GM23248 (cell line): ENCODE measurements around the gene CENPE. TPM values are rescaled to one million over a fixed set of nuclear protein-coding genes. Genes with fewer than 3 reads are reported as not detected.

ENCODE experiments used
- DNase-seq: peaks from one replicate; pipeline ENCODE4 v3.0.0-alpha.2; 2015
- H2AFZ ChIP-seq: fragments of 200-600 bp; sonication (generic); 2 replicates; pipeline ENCODE4 v1.6.1; 2016; ENCODE audit warnings: antibody characterized with exemption
- H3F3A ChIP-seq: fragments of 200-600 bp; sonication (generic); 2 replicates; pipeline ENCODE4 v1.6.1; 2016; ENCODE audit warnings: mild to moderate bottlenecking, antibody characterized with exemption, mixed run types; ENCODE audit not compliant: insufficient read depth
- H3K27ac ChIP-seq: fragments of 200-600 bp; sonication (generic); 2 replicates; pipeline ENCODE4 v1.5.1; 2016; ENCODE audit warnings: mild to moderate bottlenecking
- H3K27me3 ChIP-seq: fragments of 200-600 bp; sonication (generic); replicated peaks from 2 replicates; pipeline ENCODE4 v1.6.1; 2016; ENCODE audit warnings: mild to moderate bottlenecking; ENCODE audit not compliant: insufficient read depth
- H3K36me3 ChIP-seq: fragments of 200-600 bp; sonication (generic); 2 replicates; pipeline ENCODE4 v1.6.1; 2016; ENCODE audit warnings: low read depth, mild to moderate bottlenecking
- H3K4me1 ChIP-seq: fragments of 200-600 bp; sonication (generic); 2 replicates; pipeline ENCODE4 v1.6.1; 2016; ENCODE audit warnings: mild to moderate bottlenecking; ENCODE audit not compliant: insufficient read depth
- H3K4me2 ChIP-seq: fragments of 200-600 bp; sonication (generic); one replicate; pipeline ENCODE4 v1.6.1; 2016; ENCODE audit warnings: mild to moderate bottlenecking; ENCODE audit not compliant: unreplicated experiment
- H3K4me3 ChIP-seq: fragments of 200-600 bp; sonication (generic); 2 replicates; pipeline ENCODE4 v1.5.1; 2016; ENCODE audit warnings: mild to moderate bottlenecking
- H3K79me2 ChIP-seq: fragments of 200-600 bp; sonication (generic); 2 replicates; pipeline ENCODE4 v1.6.1; 2016; ENCODE audit warnings: mild to moderate bottlenecking; ENCODE audit not compliant: insufficient read depth
- H3K9ac ChIP-seq: fragments of 200-600 bp; sonication (generic); 2 replicates; pipeline ENCODE4 v1.6.1; 2016; ENCODE audit warnings: mild to moderate bottlenecking
- H3K9me2 ChIP-seq: fragments of 200-600 bp; sonication (generic); 2 replicates; pipeline ENCODE4 v1.6.1; 2016; ENCODE audit warnings: mixed run types, mild to moderate bottlenecking, moderate library complexity; ENCODE audit not compliant: insufficient read depth
- H3K9me3 ChIP-seq: fragments of 200-600 bp; sonication (generic); one replicate; pipeline ENCODE4 v1.6.1; 2017; ENCODE audit warnings: low read depth
- H4K20me1 ChIP-seq: fragments of 200-600 bp; sonication (generic); 2 replicates; pipeline ENCODE4 v1.6.0; 2016; ENCODE audit not compliant: insufficient read depth
- EZH2 ChIP-seq: fragments of 200-600 bp; sonication (generic); IDR thresholded peaks from 2 replicates; pipeline ENCODE4 v1.6.1; 2018; ENCODE audit warnings: antibody characterized with exemption, mild to moderate bottlenecking; ENCODE audit not compliant: insufficient read depth, poor library complexity, severe bottlenecking
- EZH2phosphoT487 ChIP-seq: fragments of 200-600 bp; sonication (generic); IDR thresholded peaks from 2 replicates; pipeline ENCODE4 v1.6.1; 2018; ENCODE audit warnings: antibody characterized with exemption, moderate library complexity, mild to moderate bottlenecking, low read depth; ENCODE audit not compliant: insufficient read depth
- WGBS, 2 experiments: methylation state at CpG; one replicate each; pipeline ENCODE4 v1.1.6; 2015 to 2017; ENCODE audit warnings: low lambda C conversion rate in 2 of 2, low coverage in 1 of 2; ENCODE audit errors: missing lambda C conversion rate in 2 of 2; 5-methylcytosine and 5-hydroxymethylcytosine counted together
- in situ Hi-C: fragments of 300-500 bp; cut with MboI; formaldehyde crosslinking; loops from 2 replicates; pipeline ENCODE4 v1.15.0; 2020
- polyA plus RNA-seq: library from polyadenylated mRNA; unstranded; fragments of >200 nt; fragmentation: Nextera tagmentation; extraction: Ambion mirVana; gene quantifications from 2 replicates; pipeline ENCODE4 v1.2.1, GENCODE V29; 2016
- total RNA-seq: library from RNA; depleted of rRNA; stranded (reverse); fragments of >200 nt; shearing (Covaris generic); gene quantifications from 2 replicates; pipeline ENCODE4 v1.2.3, GENCODE V29; 2014

The CENPE gene
- total and polyA plus RNA-seq, 2 experiments from 2014 or later: 6.7 to 11.0 TPM

DNA sequence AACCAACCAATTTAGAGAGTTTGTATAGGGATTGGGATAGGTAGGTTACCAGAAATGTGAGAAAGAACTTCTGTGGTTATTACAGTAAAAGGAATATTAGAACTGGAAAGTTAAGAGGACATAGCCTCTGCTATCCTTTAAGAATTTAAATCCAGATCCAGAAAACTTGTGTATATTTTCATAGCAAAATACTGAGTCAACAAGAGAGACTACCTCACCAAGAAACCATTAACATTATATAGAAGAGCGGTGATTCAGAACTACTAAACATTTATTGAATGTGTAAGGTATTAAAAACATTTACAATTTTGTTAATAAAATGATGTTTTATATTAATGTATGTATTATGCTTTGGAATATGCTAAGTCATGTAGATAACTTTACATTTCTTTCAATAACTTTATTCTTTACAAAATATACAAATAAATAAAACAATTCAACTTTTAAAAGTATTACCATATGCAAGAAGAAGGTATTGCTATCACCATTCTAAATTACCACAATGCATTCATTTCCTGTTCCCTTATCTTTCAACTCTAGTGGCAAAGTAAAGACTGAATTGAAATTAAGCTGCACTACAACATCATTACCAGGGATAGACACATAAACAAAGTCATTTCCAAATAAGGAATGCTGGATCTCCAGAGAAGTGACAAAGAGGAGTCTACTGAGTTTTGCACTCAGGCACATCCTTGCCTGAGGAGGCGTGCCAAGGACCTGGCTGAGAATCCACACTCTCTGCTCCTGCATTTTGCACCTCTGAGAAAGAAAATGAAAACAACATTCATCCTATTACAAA lies 92.4 kb downstream of the CENPE start:
- Histone ChIP-seq H3K9ac (no peak overlapping the region), H3K4me3 (no peak overlapping the region), H3K4me1 (peaks cover 9% of the 10 kb centered on the region; the same call in 1 of the 2 replicates), H2AFZ (0 out of 2 replicates have a peak overlapping the region, but pooled peaks have one; percentile 34), H3K9me3 (no peaks in the 10 kb centered on the region), H3K27me3 (no peaks in the 10 kb centered on the region), H4K20me1 (no peaks in the 10 kb centered on the region), H3K9me2 (no peaks in the 10 kb centered on the region), H3K36me3 (no peaks in the 10 kb centered on the region; the same call in 1 of the 2 replicates), H3F3A (peaks cover 3% of the 10 kb centered on the region; the same call in 1 of the 2 replicates), H3K4me2 (no peak overlapping the region), H3K27ac (no peak overlapping the region), H3K79me2 (no peaks in the 10 kb centered on the region)
- WGBS, 2 experiments: 94 to 96% methylated on average over 2 of the region's 2 CpGs
- in situ Hi-C loops: loop anchor here (10.0 kb wide), 1 partner anchor 481 kb away; no protein-coding TSS in a partner anchor
- TF ChIP-seq EZH2: no peak
- no peak for TF ChIP-seq EZH2phosphoT487
- peak; percentile 26 for DNase-seq

DNA sequence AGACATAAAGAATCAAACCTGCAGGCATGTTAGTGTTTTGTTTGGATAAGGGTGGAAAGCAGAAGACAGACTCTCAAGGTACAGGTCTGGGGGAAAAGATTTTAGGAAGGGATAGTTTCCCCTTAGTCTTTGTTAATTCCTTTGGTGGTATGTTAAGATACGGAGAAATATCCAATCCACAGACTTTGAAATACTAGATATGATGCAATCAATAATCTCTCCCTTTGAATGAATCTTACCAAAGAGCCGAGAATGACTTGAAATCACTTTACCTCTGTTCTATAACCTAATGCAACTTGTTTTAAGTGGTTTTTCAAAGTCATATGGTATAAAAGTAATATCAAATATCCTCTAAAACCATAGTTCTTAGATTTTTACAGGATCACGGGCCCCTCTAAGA lies 93.3 kb downstream of the CENPE start:
- 97 to 98% methylated on average over 3 of the region's 3 CpGs for WGBS, 2 experiments
- Histone ChIP-seq H3K27ac (no peak overlapping the region), H3K4me3 (no peak overlapping the region), H3K4me1 (peaks cover 9% of the 10 kb centered on the region; the same call in 1 of the 2 replicates), H3K9ac (no peak overlapping the region), H3K4me2 (no peak overlapping the region), H3K36me3 (no peaks in the 10 kb centered on the region; the same call in 1 of the 2 replicates), H4K20me1 (no peaks in the 10 kb centered on the region), H2AFZ (no peak overlapping the region), H3K9me3 (no peaks in the 10 kb centered on the region), H3F3A (peaks cover 3% of the 10 kb centered on the region; the same call in 1 of the 2 replicates), H3K9me2 (no peaks in the 10 kb centered on the region), H3K79me2 (no peaks in the 10 kb centered on the region), H3K27me3 (no peaks in the 10 kb centered on the region)
- in situ Hi-C loops: loop anchor here (10.0 kb wide), 1 partner anchor 480 kb away; no protein-coding TSS in a partner anchor
- DNase-seq: no peak
- no peak for TF ChIP-seq EZH2
- TF ChIP-seq EZH2phosphoT487: no peak

DNA sequence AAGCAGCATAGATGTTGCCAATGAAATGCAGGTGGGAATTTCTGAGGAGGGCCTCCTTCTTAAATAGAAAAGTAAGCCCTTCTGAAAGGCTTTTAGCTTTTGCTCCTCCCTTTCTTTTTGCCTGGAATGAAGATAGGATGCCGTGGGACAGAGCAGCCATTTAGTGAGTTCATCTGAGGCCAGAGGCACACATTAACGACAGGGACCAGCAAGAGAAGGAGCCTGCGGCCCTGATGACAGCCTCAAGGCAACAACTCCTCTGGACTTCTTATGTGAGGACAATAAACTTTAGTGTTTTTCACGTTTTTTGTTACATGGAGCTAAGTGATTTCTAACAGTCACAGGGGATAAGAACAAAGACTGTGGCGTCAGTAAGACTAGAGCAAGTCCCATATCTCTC lies 97.5 kb downstream of the CENPE start:
- H3K4me3 ChIP-seq: no peak overlapping the region
- WGBS, 2 experiments: 52% methylated on average over 5 of the region's 5 CpGs
- peaks cover 14% of the 10 kb centered on the region; the same call in 1 of the 2 replicates for H3F3A ChIP-seq
- no peaks in the 10 kb centered on the region for H4K20me1 ChIP-seq
- H2AFZ ChIP-seq: no peak overlapping the region
- DNase-seq: no peak
- no peak overlapping the region for H3K9ac ChIP-seq
- no peaks in the 10 kb centered on the region for H3K36me3 ChIP-seq
- peaks cover 19% of the 10 kb centered on the region for H3K4me1 ChIP-seq
- no peaks in the 10 kb centered on the region for H3K9me2 ChIP-seq
- no peaks in the 10 kb centered on the region for H3K27me3 ChIP-seq
- peaks cover 29% of the 10 kb centered on the region for H3K79me2 ChIP-seq
- H3K4me2 ChIP-seq: no peak overlapping the region
- H3K27ac ChIP-seq: no peak overlapping the region
- in situ Hi-C loops: loop anchor here (10.0 kb wide), 1 partner anchor 476 kb away; no protein-coding TSS in a partner anchor
- no peaks in the 10 kb centered on the region for H3K9me3 ChIP-seq
- TF ChIP-seq EZH2phosphoT487: no peak
- no peak for TF ChIP-seq EZH2

DNA sequence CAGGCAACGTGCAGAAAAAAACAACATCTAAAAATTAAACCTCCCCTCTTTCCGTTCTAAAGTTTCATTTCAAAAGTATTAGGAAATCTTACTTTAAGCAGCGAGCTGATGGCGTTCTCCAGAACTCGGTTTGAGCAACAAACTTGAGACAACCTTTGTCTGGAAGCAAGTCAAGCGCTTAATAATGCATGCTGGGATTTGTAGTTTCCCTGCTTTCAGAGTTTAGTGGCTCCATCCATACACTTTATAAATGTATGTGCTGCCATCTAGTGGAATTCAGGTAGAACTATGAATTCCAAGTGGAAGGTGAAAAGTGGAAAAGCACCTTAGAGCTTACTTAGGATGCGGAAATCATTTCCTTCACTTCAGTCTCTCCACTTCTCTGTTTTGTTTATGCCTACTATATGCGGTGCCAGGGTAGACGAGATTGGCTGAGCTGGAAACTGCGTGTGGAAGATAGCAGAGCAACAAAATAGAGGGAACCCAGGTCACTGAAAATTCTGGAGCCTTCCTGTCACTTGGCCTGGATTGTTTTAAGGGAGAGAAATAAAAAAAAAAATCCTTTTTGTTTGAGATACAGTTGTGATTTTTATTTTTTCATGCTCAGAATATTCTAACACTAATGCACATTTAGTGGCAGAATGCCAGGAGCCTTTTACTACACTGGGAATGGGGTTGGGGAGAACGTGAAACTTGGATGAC lies 98.3 kb downstream of the CENPE start, which contains the start of gene BDH2:
Gene BDH2, minus strand, starts transcription at position 144 of the 702 bp plus-strand sequence. CDS start 3,580 bp downstream, outside the sequence.
- H4K20me1 ChIP-seq: no peaks in the 10 kb centered on the region
- peak; percentile 97 for DNase-seq
- H3F3A ChIP-seq: peaks cover 14% of the 10 kb centered on the region; the same call in 1 of the 2 replicates
- peak within 1 kb of the TSS; percentile 87 for H3K27ac ChIP-seq
- no peaks in the 10 kb centered on the region for H3K9me2 ChIP-seq
- peaks cover 13% of the 10 kb centered on the region for H3K4me1 ChIP-seq
- TF ChIP-seq EZH2phosphoT487: no peak
- no peak for TF ChIP-seq EZH2
- in situ Hi-C loops: loop anchor here (10.0 kb wide), 1 partner anchor 475 kb away; no protein-coding TSS in a partner anchor
- no peaks in the 10 kb centered on the region for H3K9me3 ChIP-seq
- 4 to 8% methylated on average over 11 of the region's 11 CpGs for WGBS, 2 experiments
- H3K36me3 ChIP-seq: no peaks in the 10 kb centered on the region
- peak within 1 kb of the TSS; percentile 92 for H2AFZ ChIP-seq
- H3K4me2 ChIP-seq: peak within 1 kb of the TSS; percentile 99
- H3K27me3 ChIP-seq: no peaks in the 10 kb centered on the region
- H3K4me3 ChIP-seq: peak within 1 kb of the TSS; percentile 87
- peak within 1 kb of the TSS; percentile 89 for H3K9ac ChIP-seq
- peaks cover 35% of the 10 kb centered on the region for H3K79me2 ChIP-seq
